Urothelium cell line (cell line): ENCODE results near the gene PIP5K1C.
"Not testable (repeated sequence)": the region's sequence is repeated elsewhere in the genome, so short reads cannot be mapped to it uniquely, and the experiment has no call there.

Experiments
- DNase-seq: peaks from one replicate; pipeline ENCODE4 v3.0.0; 2011; ENCODE audit warnings: low spot score, mixed read lengths
- FAIRE-seq: peaks from 2 replicates; lab custom pipeline; 2011; peaks lifted over from hg19 to GRCh38; lab: Jason Lieb, UNC

PIP5K1C gene

GRCh38 chr19:3603121-3603811 is 97.0 kb downstream of the PIP5K1C start:
- DNase-seq (no peak), FAIRE-seq (no peak)

- FAIRE-seq (no peak), DNase-seq (no peak)
Measured at GRCh38 chr19:3601021-3601420, 99.2 kb downstream of the PIP5K1C start.

GRCh38 chr19:3599776-3600187 is 100.5 kb downstream of the PIP5K1C start:
- DNase-seq = no peak
- FAIRE-seq = no peak

- DNase-seq (no peak), FAIRE-seq (no peak)
Measured at GRCh38 chr19:3595521-3596061, 104.7 kb downstream of the PIP5K1C start.

- no peak for FAIRE-seq
- no peak for DNase-seq
Measured at GRCh38 chr19:3593156-3593555, 107.1 kb downstream of the PIP5K1C start.

- no peak for FAIRE-seq
- no peak for DNase-seq
Measured at GRCh38 chr19:3591876-3592613, 108.2 kb downstream of the PIP5K1C start.

- DNase-seq = no peak
- no peak for FAIRE-seq
Measured at GRCh38 chr19:3590991-3591659, 109.1 kb downstream of the PIP5K1C start.

GRCh38 chr19:3589949-3590348 is 110.3 kb downstream of the PIP5K1C start:
- DNase-seq (no peak), FAIRE-seq (no peak)

GRCh38 chr19:3589439-3589838 is 110.8 kb downstream of the PIP5K1C start:
- DNase-seq = no peak
- FAIRE-seq = no peak

GRCh38 chr19:3586707-3587346 is 113.4 kb downstream of the PIP5K1C start:
- no peak for DNase-seq
- no peak for FAIRE-seq

- FAIRE-seq (no peak), DNase-seq (no peak)
Measured at GRCh38 chr19:3586127-3586626, 114.1 kb downstream of the PIP5K1C start.

- DNase-seq (no peak), FAIRE-seq (no peak)
Measured at GRCh38 chr19:3585301-3586126, 114.8 kb downstream of the PIP5K1C start, which contains the start of gene GIPC3. Gene GIPC3, plus strand, starts transcription at chr19:3585478. Its CDS starts 120 bp downstream, at chr19:3585598.

- not testable (repeated sequence) for DNase-seq, FAIRE-seq
Measured at GRCh38 chr19:3584036-3584802, 116.0 kb downstream of the PIP5K1C start.

GRCh38 chr19:3581792-3582191 is 118.5 kb downstream of the PIP5K1C start:
- DNase-seq, FAIRE-seq: not testable (repeated sequence)
